ENCODE data around the gene OPRM1. TPM values are rescaled to one million over a fixed set of nuclear protein-coding genes. Genes with fewer than 3 reads are reported as not detected.
A peak's percentile ranks its signal among the peaks of the same experiment; 100 is the strongest.

The OPRM1 gene
- total RNA-seq, 1 donor from 2014 or later, result not detected

GRCh38 chr6:154292855-154293519 is 253.9 kb downstream of the OPRM1 start:
- peak overlapping the region; percentile 91 for H3K27ac Mint-ChIP-seq (ENCODE audit: unreplicated experiment)
- no peaks in the 10 kb centered on the region for H3K9me3 Mint-ChIP-seq (ENCODE audit: unreplicated experiment)
- no peak for TF ChIP-seq CTCF (IDR thresholded peaks at IDR 0.05; ENCODE audit: unreplicated experiment)
- peaks cover 26% of the 10 kb centered on the region for H3K4me1 Mint-ChIP-seq (ENCODE audit: unreplicated experiment)
- H3K27me3 Mint-ChIP-seq (ENCODE audit: unreplicated experiment), result peaks cover 9% of the 10 kb centered on the region
- no peak for DNase-seq (ENCODE audit: low spot score)
- H3K4me3 Mint-ChIP-seq (ENCODE audit: unreplicated experiment), result no peak overlapping the region
- H3K36me3 Mint-ChIP-seq (ENCODE audit: low read depth, unreplicated experiment), result peaks cover 4% of the 10 kb centered on the region

GRCh38 chr6:154295733-154296132 is 256.7 kb downstream of the OPRM1 start:
- no peak for TF ChIP-seq CTCF (IDR thresholded peaks at IDR 0.05; ENCODE audit: unreplicated experiment)
- no peaks in the 10 kb centered on the region for H3K9me3 Mint-ChIP-seq (ENCODE audit: unreplicated experiment)

More at GRCh38 chr6:154295733-154296132, 256.7 kb downstream of the OPRM1 start:
- DNase-seq (ENCODE audit: low spot score), result no peak
- Mint-ChIP-seq H3K4me1 (ENCODE audit: unreplicated experiment) (peaks cover 26% of the 10 kb centered on the region), H3K27me3 (ENCODE audit: unreplicated experiment) (peaks cover 9% of the 10 kb centered on the region), H3K4me3 (ENCODE audit: unreplicated experiment) (no peak overlapping the region), H3K36me3 (ENCODE audit: low read depth, unreplicated experiment) (no peaks in the 10 kb centered on the region), H3K27ac (ENCODE audit: unreplicated experiment) (no peak overlapping the region)

Data from endothelial cell (in vitro differentiated cells).